ENCODE measurements around the gene PVR.
"Not testable (repeated sequence)": the region's sequence is repeated elsewhere in the genome, so short reads cannot be mapped to it uniquely, and the experiment has no call there.

Gene PVR

GRCh38 chr19:44705502-44706010, 61.8 kb downstream of the PVR start:
- no peaks in the 10 kb centered on the region for H3K4me1 ChIP-seq (ENCODE audit: control insufficient read depth in 1 of 2, insufficient read depth in 1 of 2, low read depth in 1 of 2, low read length in 1 of 2)
- TF ChIP-seq CTCF (IDR thresholded peaks at IDR 0.05) = no peak
- H3K36me3 ChIP-seq = no peaks in the 10 kb centered on the region
- no peaks in the 10 kb centered on the region for H3K9me3 ChIP-seq
- no peak overlapping the region for H3K4me3 ChIP-seq (ENCODE audit: low read depth in 1 of 2, low read length in 1 of 2)
- H3K27ac ChIP-seq = no peak overlapping the region
- H3K27me3 ChIP-seq = no peaks in the 10 kb centered on the region

DNA sequence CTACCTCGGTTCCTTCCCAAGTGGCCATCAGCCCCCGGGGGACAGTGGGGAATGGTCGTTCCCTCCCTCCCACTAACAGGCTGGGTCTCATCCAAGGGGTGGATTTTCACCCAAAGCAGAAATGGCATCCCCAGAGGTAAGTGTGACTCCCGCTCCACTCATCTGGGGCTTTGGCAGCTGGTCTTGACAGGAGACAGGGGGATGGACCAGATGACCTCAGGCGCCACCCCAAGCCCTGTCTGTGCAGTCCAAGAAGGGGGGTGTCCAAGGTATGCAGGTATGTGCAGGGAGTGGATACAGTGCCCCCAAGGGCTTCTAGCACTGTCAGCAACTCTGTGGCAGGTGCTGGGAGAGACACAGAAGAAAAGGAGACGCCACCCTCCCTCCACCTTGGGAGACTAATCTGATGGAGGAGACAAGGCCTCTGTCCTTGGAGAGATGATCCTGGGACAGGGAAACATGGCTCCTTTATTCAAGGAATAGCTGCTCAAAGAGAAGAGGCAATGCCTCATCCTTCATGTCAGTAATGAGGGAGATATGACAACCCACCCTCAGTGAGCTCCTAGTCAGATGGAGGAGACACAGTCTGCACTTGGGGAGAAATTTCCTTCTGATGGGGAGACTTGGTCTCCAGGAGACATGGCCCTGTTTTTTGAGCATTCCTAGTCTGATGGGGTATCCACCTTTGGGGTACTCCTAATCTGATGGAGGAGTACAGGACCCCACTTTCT, 63.0 kb downstream of the PVR start:
- H3K4me1 ChIP-seq (ENCODE audit: control insufficient read depth in 1 of 2, insufficient read depth in 1 of 2, low read depth in 1 of 2, low read length in 1 of 2) = no peaks in the 10 kb centered on the region
- no peaks in the 10 kb centered on the region for H3K36me3 ChIP-seq
- no peaks in the 10 kb centered on the region for H3K9me3 ChIP-seq
- no peak overlapping the region for H3K27ac ChIP-seq
- no peaks in the 10 kb centered on the region for H3K27me3 ChIP-seq
- H3K4me3 ChIP-seq (ENCODE audit: low read depth in 1 of 2, low read length in 1 of 2) = no peak overlapping the region
- TF ChIP-seq CTCF (IDR thresholded peaks at IDR 0.05) = no peak

DNA sequence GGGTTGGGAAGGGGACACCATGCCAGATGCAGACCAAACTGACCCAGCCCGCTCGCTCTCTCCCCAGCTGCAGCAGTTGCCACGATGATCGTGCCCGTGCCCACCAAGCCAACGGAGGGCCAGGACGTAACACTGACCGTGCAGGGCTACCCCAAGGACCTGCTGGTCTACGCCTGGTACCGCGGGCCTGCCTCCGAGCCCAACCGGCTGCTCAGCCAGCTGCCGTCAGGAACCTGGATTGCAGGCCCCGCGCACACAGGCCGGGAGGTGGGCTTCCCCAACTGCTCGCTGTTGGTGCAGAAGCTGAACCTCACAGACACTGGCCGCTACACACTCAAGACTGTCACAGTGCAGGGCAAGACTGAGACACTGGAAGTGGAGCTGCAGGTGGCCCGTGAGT, 64.1 kb downstream of the PVR start:
- H3K36me3 ChIP-seq = no peaks in the 10 kb centered on the region
- no peak overlapping the region for H3K27ac ChIP-seq
- H3K9me3 ChIP-seq = no peaks in the 10 kb centered on the region
- no peak overlapping the region for H3K4me3 ChIP-seq (ENCODE audit: low read depth in 1 of 2, low read length in 1 of 2)
- H3K4me1 ChIP-seq (ENCODE audit: control insufficient read depth in 1 of 2, insufficient read depth in 1 of 2, low read depth in 1 of 2, low read length in 1 of 2) = no peaks in the 10 kb centered on the region
- TF ChIP-seq CTCF (IDR thresholded peaks at IDR 0.05) = no peak
- H3K27me3 ChIP-seq = no peaks in the 10 kb centered on the region

- Histone ChIP-seq H3K36me3 (no peaks in the 10 kb centered on the region), H3K27me3 (no peaks in the 10 kb centered on the region), H3K9me3 (no peaks in the 10 kb centered on the region), H3K4me3 (ENCODE audit: low read depth in 1 of 2, low read length in 1 of 2) (no peak overlapping the region), H3K27ac (no peak overlapping the region), H3K4me1 (ENCODE audit: control insufficient read depth in 1 of 2, insufficient read depth in 1 of 2, low read depth in 1 of 2, low read length in 1 of 2) (no peaks in the 10 kb centered on the region)
- no peak for TF ChIP-seq CTCF (IDR thresholded peaks at IDR 0.05)
These were observed 65.2 kb downstream of the PVR start for GRCh38 chr19:44708940-44709339.

GRCh38 chr19:44709434-44710266, 65.9 kb downstream of the PVR start:
- H3K36me3 ChIP-seq = not testable (repeated sequence)

DNA sequence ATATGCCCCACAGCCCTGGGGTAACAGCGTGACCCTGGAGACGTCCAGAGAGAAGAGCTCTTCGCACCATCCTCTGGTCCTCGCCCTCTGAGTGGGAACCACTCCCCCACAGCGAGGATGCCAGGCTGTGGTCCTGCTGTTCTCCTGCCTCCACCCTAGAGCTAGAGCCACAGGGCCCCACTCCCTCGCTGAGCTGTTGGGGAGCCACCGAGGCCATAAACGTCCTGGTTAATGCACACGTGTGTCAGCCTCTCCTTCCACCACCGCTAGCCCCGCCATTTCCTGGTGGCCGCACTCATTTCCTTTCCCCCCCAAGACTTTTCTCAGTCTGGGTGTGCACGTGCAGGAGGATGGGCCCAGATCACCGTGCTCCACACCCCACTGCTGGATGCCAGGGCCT, 66.8 kb downstream of the PVR start:
- H3K27me3 ChIP-seq = no peaks in the 10 kb centered on the region
- no peak overlapping the region for H3K4me3 ChIP-seq (ENCODE audit: low read depth in 1 of 2, low read length in 1 of 2)
- no peaks in the 10 kb centered on the region for H3K36me3 ChIP-seq
- H3K9me3 ChIP-seq = no peaks in the 10 kb centered on the region
- H3K4me1 ChIP-seq (ENCODE audit: control insufficient read depth in 1 of 2, insufficient read depth in 1 of 2, low read depth in 1 of 2, low read length in 1 of 2) = no peaks in the 10 kb centered on the region
- no peak overlapping the region for H3K27ac ChIP-seq
- no peak for TF ChIP-seq CTCF (IDR thresholded peaks at IDR 0.05)

More at GRCh38 chr19:44709434-44710266, 65.9 kb downstream of the PVR start:
- not testable (repeated sequence) for H3K27ac ChIP-seq; H3K9me3 ChIP-seq; H3K4me3 ChIP-seq (ENCODE audit: low read depth in 1 of 2, low read length in 1 of 2); H3K4me1 ChIP-seq (ENCODE audit: control insufficient read depth in 1 of 2, insufficient read depth in 1 of 2, low read depth in 1 of 2, low read length in 1 of 2); H3K27me3 ChIP-seq
